ENCODE data around the gene SAFB.

GRCh38 chr19:5592531-5593342, 30.1 kb upstream of the SAFB start:
- TF ChIP-seq CTCF (conservative IDR thresholded peaks at IDR 0.05), result no peak
- TF ChIP-seq ZFX (IDR thresholded peaks at IDR 0.05), result no peak
